ENCODE results near the gene ITPKA. TPM values are rescaled to one million over a fixed set of nuclear protein-coding genes. Genes with fewer than 3 reads are reported as not detected.
A peak's percentile ranks its signal among the peaks of the same experiment; 100 is the strongest.

Gene ITPKA
- total and polyA plus RNA-seq, 4 donors: 0.29 to 8.1 (median 0.38) TPM

GRCh38 chr15:41512940-41513505 lies 19.3 kb downstream of the ITPKA start:
- peak; percentile 51 for ATAC-seq (ENCODE audit: low FRiP score)
- Histone ChIP-seq H3K4me1 (ENCODE audit: control insufficient read depth in 1 of 2, insufficient read depth in 2 of 2, low read length in 2 of 2) (no peaks in the 10 kb centered on the region), H3K9me3 (ENCODE audit: control insufficient read depth, low read length) (no peaks in the 10 kb centered on the region), H3K27me3 (ENCODE audit: control insufficient read depth in 1 of 2, insufficient read depth in 2 of 2, low read length in 1 of 2) (no peaks in the 10 kb centered on the region), H3K4me3 (ENCODE audit: low read length in 2 of 2) (no peak overlapping the region), H3K27ac (ENCODE audit: low read depth in 1 of 2, low read length in 2 of 2) (no peak overlapping the region), H3K36me3 (ENCODE audit: control insufficient read depth in 1 of 2, insufficient read depth in 2 of 2, low read length in 1 of 2) (peaks cover 0 to 2% of the 10 kb centered on the region in 2 donors)
- DNase-seq: no peak
- WGBS, 2 donors: 1 to 2% methylated on average over 35 to 40 of the region's 40 CpGs
- intact Hi-C loops (cut with DNase I): no loop called here

GRCh38 chr15:41513506-41514227 lies 20.0 kb downstream of the ITPKA start, which contains the start of gene LTK:
LTK (minus strand) TSS chr15:41513827; CDS start chr15:41513709, 118 bp downstream.
- no peak within 1 kb of the TSS for H3K4me3 ChIP-seq (ENCODE audit: low read length in 2 of 2)
- peaks cover 0 to 2% of the 10 kb centered on the region in 2 donors for H3K36me3 ChIP-seq (ENCODE audit: control insufficient read depth in 1 of 2, insufficient read depth in 2 of 2, low read length in 1 of 2)
- no peaks in the 10 kb centered on the region for H3K27me3 ChIP-seq (ENCODE audit: control insufficient read depth in 1 of 2, insufficient read depth in 2 of 2, low read length in 1 of 2)
- H3K4me1 ChIP-seq (ENCODE audit: control insufficient read depth in 1 of 2, insufficient read depth in 2 of 2, low read length in 2 of 2): no peaks in the 10 kb centered on the region
- 6 to 8% methylated on average over 33 of the region's 33 CpGs for WGBS, 2 donors
- no peak for DNase-seq
- intact Hi-C loops (cut with DNase I): no loop called here
- no peak within 1 kb of the TSS for H3K27ac ChIP-seq (ENCODE audit: low read depth in 1 of 2, low read length in 2 of 2)
- no peaks in the 10 kb centered on the region for H3K9me3 ChIP-seq (ENCODE audit: control insufficient read depth, low read length)
- ATAC-seq (ENCODE audit: low FRiP score): no peak

GRCh38 chr15:41517895-41518449 lies 24.3 kb downstream of the ITPKA start:
- H3K4me1 ChIP-seq (ENCODE audit: control insufficient read depth in 1 of 2, insufficient read depth in 2 of 2, low read length in 2 of 2): no peaks in the 10 kb centered on the region
- WGBS, 2 donors: 93 to 95% methylated on average over 8 of the region's 8 CpGs
- no peaks in the 10 kb centered on the region for H3K9me3 ChIP-seq (ENCODE audit: control insufficient read depth, low read length)
- H3K36me3 ChIP-seq (ENCODE audit: control insufficient read depth in 1 of 2, insufficient read depth in 2 of 2, low read length in 1 of 2): peaks cover 0 to 2% of the 10 kb centered on the region in 2 donors
- ATAC-seq (ENCODE audit: low FRiP score) (no peak), DNase-seq (peak in 1 of 2 donors; percentile 11)
- H3K27ac ChIP-seq (ENCODE audit: low read depth in 1 of 2, low read length in 2 of 2): no peak overlapping the region
- intact Hi-C loops (cut with DNase I): no loop called here
- no peaks in the 10 kb centered on the region for H3K27me3 ChIP-seq (ENCODE audit: control insufficient read depth in 1 of 2, insufficient read depth in 2 of 2, low read length in 1 of 2)
- no peak overlapping the region for H3K4me3 ChIP-seq (ENCODE audit: low read length in 2 of 2)

GRCh38 chr15:41520636-41521035 lies 27.0 kb downstream of the ITPKA start:
- Histone ChIP-seq H3K4me3 (ENCODE audit: low read length in 2 of 2) (no peak overlapping the region), H3K36me3 (ENCODE audit: control insufficient read depth in 1 of 2, insufficient read depth in 2 of 2, low read length in 1 of 2) (peaks cover 0 to 2% of the 10 kb centered on the region in 2 donors), H3K9me3 (ENCODE audit: control insufficient read depth, low read length) (no peaks in the 10 kb centered on the region), H3K4me1 (ENCODE audit: control insufficient read depth in 1 of 2, insufficient read depth in 2 of 2, low read length in 2 of 2) (no peaks in the 10 kb centered on the region), H3K27ac (ENCODE audit: low read depth in 1 of 2, low read length in 2 of 2) (no peak overlapping the region), H3K27me3 (ENCODE audit: control insufficient read depth in 1 of 2, insufficient read depth in 2 of 2, low read length in 1 of 2) (no peaks in the 10 kb centered on the region)
- intact Hi-C loops (cut with DNase I): no loop called here
- ATAC-seq (ENCODE audit: low FRiP score) (no peak), DNase-seq (no peak)
- WGBS, 2 donors: 94 to 95% methylated on average over 17 of the region's 17 CpGs

GRCh38 chr15:41521614-41522013 lies 27.9 kb downstream of the ITPKA start:
- H3K9me3 ChIP-seq (ENCODE audit: control insufficient read depth, low read length): no peaks in the 10 kb centered on the region
- H3K27me3 ChIP-seq (ENCODE audit: control insufficient read depth in 1 of 2, insufficient read depth in 2 of 2, low read length in 1 of 2): no peaks in the 10 kb centered on the region
- DNase-seq (no peak), ATAC-seq (ENCODE audit: low FRiP score) (no peak)
- intact Hi-C loops (cut with DNase I): no loop called here
- 79 to 85% methylated on average over 9 of the region's 9 CpGs for WGBS, 2 donors
- no peak overlapping the region for H3K4me3 ChIP-seq (ENCODE audit: low read length in 2 of 2)
- no peak overlapping the region for H3K27ac ChIP-seq (ENCODE audit: low read depth in 1 of 2, low read length in 2 of 2)
- H3K36me3 ChIP-seq (ENCODE audit: control insufficient read depth in 1 of 2, insufficient read depth in 2 of 2, low read length in 1 of 2): peaks cover 0 to 2% of the 10 kb centered on the region in 2 donors
- H3K4me1 ChIP-seq (ENCODE audit: control insufficient read depth in 1 of 2, insufficient read depth in 2 of 2, low read length in 2 of 2): no peaks in the 10 kb centered on the region

GRCh38 chr15:41523097-41523496 lies 29.4 kb downstream of the ITPKA start:
- Histone ChIP-seq H3K27ac (ENCODE audit: low read depth in 1 of 2, low read length in 2 of 2) (no peak overlapping the region), H3K27me3 (ENCODE audit: control insufficient read depth in 1 of 2, insufficient read depth in 2 of 2, low read length in 1 of 2) (no peaks in the 10 kb centered on the region), H3K4me1 (ENCODE audit: control insufficient read depth in 1 of 2, insufficient read depth in 2 of 2, low read length in 2 of 2) (no peaks in the 10 kb centered on the region), H3K9me3 (ENCODE audit: control insufficient read depth, low read length) (no peaks in the 10 kb centered on the region), H3K36me3 (ENCODE audit: control insufficient read depth in 1 of 2, insufficient read depth in 2 of 2, low read length in 1 of 2) (peaks cover 2 to 3% of the 10 kb centered on the region in 2 donors), H3K4me3 (ENCODE audit: low read length in 2 of 2) (no peak overlapping the region)
- intact Hi-C loops (cut with DNase I): no loop called here
- WGBS, 2 donors: 83 to 86% methylated on average over 5 of the region's 5 CpGs
- DNase-seq (no peak), ATAC-seq (ENCODE audit: low FRiP score) (no peak)

- no peak for DNase-seq
- Histone ChIP-seq H3K27ac (ENCODE audit: low read depth in 1 of 2, low read length in 2 of 2) (no peak overlapping the region), H3K36me3 (ENCODE audit: control insufficient read depth in 1 of 2, insufficient read depth in 2 of 2, low read length in 1 of 2) (peaks cover 6 to 12% of the 10 kb centered on the region in 2 donors), H3K27me3 (ENCODE audit: control insufficient read depth in 1 of 2, insufficient read depth in 2 of 2, low read length in 1 of 2) (no peaks in the 10 kb centered on the region), H3K4me3 (ENCODE audit: low read length in 2 of 2) (no peak overlapping the region), H3K4me1 (ENCODE audit: control insufficient read depth in 1 of 2, insufficient read depth in 2 of 2, low read length in 2 of 2) (no peaks in the 10 kb centered on the region), H3K9me3 (ENCODE audit: control insufficient read depth, low read length) (no peaks in the 10 kb centered on the region)
- WGBS, 2 donors: 92 to 94% methylated on average over 6 of the region's 6 CpGs
- intact Hi-C loops (cut with DNase I): no loop called here
- ATAC-seq (ENCODE audit: low FRiP score): no peak
Observed at GRCh38 chr15:41530363-41530956, 36.8 kb downstream of the ITPKA start.

- H3K27ac ChIP-seq (ENCODE audit: low read depth in 1 of 2, low read length in 2 of 2): no peak overlapping the region
- no peaks in the 10 kb centered on the region for H3K9me3 ChIP-seq (ENCODE audit: control insufficient read depth, low read length)
- H3K4me1 ChIP-seq (ENCODE audit: control insufficient read depth in 1 of 2, insufficient read depth in 2 of 2, low read length in 2 of 2): no peaks in the 10 kb centered on the region
- ATAC-seq (ENCODE audit: low FRiP score) (no peak), DNase-seq (no peak)
- H3K36me3 ChIP-seq (ENCODE audit: control insufficient read depth in 1 of 2, insufficient read depth in 2 of 2, low read length in 1 of 2): peaks cover 0 to 2% of the 10 kb centered on the region in 2 donors
- H3K4me3 ChIP-seq (ENCODE audit: low read length in 2 of 2): no peak overlapping the region
- H3K27me3 ChIP-seq (ENCODE audit: control insufficient read depth in 1 of 2, insufficient read depth in 2 of 2, low read length in 1 of 2): no peaks in the 10 kb centered on the region
- intact Hi-C loops (cut with DNase I): no loop called here
- 95 to 96% methylated on average over 1 of the region's 1 CpG for WGBS, 2 donors
Observed at GRCh38 chr15:41535544-41535943, 41.9 kb downstream of the ITPKA start.

Measured in aorta (tissue), 5 donors.